GDM1 (cell line): ENCODE measurements around the gene CACNB4.

ENCODE experiments used
- DNase-seq: peaks from one replicate; lab custom pipeline; 2025; lab: John Stamatoyannopoulos, UW

Gene CACNB4

DNA sequence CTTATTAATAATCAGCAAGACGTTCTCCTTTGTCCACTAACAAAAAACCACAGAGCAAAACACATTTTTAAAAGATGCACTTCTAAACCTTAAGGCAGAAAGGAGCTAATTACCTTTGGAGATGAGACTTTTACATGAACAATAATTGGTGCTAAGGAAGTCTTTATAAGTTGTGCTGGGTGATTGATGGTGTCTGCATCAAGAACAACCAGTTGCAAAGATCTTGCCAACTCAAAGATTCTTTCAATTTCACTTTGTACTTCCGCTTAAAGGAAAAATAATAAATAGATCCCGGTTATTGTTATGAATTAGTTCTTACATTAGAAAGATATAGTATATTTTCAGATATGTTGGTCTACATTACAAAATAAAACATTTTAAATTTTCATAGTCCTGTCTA, 243.7 kb downstream of the CACNB4 start:
- no peak for DNase-seq

DNA sequence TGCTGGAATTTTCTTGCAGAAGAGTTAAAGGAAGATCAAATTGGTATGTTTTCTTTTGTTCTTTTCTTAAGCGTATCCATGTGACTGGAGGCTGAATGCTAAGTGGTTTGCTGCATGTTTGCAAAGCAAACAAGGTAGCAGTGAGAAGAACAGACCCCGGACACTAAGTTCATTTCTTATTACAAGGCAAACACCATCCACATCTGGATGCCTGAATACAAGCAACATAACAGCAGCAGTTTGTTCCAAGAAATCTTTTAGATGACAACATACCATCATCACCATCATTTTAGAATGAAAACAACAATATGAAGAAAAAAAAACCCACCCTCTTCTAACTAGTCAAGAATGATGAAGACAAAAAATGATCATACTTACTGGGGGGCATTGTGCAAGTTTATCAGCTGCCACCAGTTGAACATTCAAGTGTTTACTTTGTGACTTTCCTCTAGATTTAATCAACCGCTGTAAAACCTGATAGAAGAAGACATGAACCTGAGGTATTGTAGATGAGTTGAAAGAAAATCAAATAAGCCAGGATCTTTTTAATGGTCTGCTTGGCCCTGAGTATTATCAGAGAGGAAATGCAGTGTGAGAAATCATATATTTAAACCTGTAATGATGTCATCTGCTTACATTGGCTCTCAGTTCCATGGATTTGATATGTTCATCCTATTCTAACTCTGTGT, 245.6 kb downstream of the CACNB4 start:
- no peak for DNase-seq

DNA sequence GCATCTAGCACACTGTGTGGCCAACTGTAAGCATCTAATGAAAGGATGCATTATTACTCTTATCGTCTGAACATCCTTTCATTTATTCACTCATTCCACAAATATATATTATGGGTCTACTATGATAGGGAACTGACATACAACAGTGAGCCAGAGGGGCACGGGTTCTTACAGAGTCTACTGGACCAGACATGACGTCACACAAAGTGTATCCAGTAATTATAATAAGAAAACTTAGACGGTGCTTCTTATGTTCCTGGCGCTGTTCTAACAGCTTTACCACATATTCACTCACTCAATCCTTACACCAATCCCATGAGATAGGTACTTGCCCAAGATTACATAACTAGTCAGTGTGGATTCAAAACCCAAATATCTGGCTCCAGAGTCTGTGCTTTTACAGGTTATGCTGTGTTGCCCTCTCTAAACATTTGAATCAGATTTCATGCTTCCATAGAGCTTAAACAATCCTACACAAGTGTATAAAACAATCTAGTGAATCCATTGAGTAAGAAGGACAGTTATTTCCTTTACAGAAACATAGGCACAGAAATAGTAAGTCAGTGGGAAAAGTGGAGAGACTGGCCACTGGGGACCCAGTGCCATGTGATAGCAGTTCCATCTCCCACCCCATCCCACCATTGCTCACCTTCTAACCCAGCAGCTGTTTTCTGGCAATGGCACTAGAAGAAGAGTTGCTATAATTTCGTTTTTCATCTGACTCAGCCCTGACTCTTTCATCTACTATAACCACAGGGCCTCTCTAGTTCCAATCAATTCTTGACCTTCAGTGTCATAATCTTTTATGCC, 246.4 kb downstream of the CACNB4 start:
- no peak for DNase-seq

DNA sequence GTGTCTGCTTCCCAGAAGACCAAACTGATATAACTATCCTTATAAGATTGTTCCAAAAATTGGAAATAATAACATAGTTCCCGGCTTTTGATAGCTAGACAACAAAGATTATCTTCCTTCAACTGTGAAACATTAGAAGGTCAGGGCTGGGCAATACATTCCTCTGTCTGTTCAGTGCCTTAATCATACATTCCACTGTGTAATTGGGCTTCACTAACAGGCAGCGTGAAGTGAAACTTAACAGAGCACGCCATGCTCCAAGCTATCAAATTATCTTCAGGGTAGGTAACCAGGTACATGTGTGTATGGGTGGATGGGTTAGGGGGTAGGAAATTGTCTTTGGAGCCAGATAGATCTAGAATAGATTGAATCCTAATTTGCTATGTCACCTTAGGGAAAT, 247.1 kb downstream of the CACNB4 start:
- DNase-seq: no peak

DNA sequence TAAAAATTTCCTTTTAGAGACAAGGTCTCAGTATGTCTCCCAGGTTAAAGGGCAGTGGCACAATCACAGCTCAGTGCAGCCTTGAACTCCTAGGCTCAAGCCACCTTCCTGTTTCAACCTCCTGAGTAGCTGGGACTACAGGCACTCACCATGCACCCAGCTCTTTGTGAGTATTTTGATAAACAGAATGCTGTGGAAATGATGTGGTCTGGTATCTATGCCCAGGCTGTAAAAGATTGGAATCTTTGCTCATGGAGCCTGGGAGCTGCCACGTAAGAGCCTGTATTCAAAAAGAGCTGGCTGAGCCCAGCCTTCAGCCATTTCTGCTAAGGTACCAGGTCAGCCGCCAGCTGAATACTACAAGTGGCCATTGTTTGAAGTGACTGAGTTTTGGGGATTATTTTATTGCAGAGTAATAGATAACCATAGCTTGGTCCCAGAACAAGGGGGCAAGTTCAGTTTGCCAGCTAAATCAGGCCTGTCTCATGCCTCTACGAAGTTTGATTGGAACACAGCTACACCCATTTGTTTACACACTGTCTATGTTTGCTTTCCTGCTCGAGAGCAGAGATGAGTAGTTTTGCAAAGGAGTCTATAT, 249.3 kb downstream of the CACNB4 start:
- no peak for DNase-seq

DNA sequence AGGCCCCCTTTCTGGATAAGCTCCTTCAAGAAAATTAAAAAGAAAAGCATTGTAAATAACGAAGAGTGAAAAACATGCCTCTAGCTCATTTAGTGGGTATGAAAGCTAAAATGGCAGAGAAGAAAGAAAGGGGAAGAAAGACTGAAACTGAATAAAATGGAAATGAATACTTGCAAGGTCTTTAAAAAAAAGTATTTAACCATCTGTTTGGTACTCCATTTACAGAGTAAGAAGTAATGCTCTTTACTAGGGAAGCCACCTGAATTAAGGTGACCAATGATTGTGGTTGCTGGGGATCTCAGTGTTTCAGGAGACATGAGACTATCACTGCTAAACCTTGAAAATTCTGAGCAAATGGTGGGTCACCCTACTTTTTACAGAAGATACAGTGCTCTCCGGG, 253.0 kb downstream of the CACNB4 start:
- DNase-seq: no peak

DNA sequence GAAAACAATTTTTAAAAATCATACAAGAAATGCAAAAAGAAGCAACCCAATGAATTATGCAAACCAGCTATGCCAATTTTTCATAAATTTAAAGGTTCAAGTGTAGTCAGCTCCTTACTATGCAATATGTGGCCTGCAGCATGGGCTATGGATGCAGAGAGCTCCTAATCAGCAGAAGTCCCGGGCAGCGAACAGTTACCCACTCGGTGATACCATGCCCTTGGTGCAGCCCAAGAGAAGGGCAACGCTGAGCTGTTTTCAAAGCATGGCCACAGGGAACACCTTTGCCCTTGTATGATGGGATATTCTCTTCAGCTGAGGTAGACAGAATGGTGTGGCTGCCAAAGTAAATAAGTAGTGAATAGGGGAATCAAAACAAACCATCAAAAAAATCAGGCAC, 253.4 kb downstream of the CACNB4 start:
- DNase-seq: no peak

DNA sequence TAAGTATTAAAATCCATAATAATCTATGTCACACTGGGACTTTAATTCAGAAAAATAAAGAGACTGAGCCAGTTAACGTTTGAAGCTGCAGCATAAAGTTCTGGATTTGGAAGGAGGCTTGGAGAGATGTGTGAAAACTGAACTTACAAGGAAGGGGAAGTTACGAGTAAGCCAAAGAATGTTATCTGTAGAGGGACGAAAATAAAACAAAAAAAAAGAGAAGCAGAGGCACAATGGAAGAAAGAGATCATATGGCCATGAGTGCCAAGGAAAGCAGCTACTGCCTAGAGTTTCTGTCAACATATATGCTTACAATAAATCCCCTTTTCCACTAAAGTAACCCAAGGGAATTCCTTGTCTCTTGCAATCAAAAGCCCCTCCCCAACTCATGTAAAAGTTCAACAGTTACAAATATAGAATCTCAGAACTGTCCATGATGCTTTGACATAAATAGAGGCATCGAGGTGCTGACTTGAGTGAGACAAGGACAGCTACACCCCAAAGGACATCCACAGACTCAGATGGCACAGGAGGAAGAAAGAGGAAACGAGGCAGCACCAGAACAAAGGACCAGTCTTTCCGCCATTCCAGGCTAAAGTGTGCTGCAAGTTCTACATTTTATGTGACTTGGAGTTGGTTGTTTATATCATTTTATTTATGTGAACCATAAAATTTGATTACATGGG, 254.5 kb downstream of the CACNB4 start:
- DNase-seq: no peak

DNA sequence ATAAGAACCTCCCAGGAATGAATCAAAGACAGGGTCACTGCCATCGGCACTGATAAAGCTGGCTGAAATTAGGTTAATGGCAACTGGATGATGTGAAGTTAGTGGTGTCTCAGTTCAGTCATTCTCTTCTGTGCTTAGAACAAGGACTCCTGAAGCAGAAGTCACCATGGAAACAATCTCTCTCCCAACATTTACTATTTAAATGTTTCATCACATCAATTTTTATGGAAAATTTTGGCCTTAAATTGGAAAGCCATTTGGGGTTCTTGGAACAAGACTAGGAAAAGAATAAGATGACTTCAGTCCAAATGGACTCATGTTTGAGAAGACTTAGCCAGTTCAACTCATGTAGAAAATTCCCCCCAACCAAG, 255.2 kb downstream of the CACNB4 start:
- DNase-seq: no peak

DNA sequence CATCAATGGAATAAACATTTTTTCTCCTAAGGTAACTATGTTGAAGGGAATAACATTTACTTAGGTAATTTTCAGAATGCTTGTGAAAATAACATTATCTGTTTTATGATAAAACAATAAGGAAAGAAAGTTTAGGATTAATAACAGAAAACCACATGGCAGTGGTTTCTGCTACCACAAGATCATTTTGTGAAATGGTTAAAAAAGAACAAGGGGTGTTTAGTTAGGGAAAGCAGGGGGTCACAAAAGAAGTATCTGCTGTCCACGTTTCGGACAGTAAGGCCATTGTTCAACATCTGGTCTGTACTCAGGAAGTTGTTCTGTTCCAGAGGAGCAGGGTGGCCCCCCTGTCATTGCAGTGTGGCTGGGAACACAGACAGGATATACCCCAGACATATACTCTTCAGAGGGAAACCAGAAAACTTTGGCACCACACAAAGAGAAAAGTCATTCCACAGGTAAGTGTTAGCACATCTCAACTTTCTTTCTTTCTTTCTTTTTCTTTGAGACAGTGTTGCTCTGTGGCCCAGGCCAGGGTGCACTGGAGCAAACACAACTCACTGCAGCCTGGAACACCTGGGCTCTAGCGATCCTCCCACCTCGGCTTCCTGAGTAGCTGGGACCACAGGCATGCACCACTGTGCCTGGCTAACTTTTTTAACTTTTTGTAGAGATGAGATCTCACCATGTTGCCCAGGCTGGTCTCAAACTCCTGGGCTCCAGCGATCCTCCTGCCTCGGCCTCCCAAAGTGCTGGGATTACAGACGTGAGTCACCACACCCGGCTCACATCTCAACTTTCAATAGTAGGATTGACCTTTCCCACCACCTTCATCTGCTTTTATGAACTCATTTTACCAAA, 255.8 kb downstream of the CACNB4 start:
- DNase-seq: no peak

DNA sequence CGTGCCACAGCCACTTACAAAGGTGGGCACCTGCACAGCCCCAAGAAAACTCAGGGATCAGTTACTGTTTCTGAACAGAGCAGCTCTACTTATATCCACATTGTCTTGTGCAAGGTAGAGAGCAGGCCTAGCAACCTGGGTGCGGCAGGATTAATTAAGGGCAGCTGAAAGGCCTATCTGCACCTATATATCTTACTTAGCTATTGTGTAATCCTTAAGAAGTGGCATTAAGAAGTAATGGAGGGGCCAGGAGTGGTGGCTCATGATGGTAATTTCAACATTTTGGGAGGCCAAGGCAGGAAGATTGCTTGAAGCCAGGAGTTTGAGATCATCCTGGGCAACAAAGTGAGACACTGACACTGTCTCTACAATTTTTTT, 257.8 kb downstream of the CACNB4 start:
- no peak for DNase-seq

DNA sequence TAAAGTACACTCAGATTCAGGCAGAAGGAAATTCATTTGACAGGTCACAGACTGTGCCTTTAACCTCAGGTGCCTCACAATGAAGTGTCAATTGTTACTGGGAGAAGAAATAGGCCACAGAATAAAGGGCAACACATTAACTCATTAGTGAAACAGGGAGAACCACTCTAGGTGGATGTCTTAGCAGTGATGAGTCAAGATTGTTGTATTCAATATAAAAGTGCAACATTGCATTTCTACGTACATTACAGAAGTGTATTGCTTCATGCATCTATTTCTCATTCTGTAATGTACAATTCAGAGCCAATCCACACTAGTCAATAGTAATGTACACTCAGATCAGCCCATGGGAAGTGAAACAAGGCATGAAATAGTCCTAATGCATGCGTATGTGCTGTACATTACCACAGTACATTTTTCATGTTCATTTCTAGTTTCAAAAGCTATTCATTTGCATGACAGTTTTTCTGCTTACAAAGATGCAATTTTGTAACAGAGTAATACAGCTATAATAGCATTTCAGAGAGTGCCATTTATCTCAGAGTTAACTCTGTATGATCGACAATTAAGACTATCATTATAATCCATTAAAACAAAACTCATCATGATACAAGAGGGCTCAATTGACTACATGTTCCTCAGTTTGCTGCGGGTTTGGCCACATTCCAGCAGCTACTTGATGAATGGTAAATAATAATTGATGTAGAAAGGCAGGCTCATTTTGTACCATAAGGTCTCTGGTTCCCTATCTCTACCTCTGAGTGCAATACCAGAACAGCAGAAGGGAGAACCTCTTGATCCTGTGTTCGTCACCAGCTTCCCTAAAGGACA, 258.4 kb downstream of the CACNB4 start:
- no peak for DNase-seq

DNA sequence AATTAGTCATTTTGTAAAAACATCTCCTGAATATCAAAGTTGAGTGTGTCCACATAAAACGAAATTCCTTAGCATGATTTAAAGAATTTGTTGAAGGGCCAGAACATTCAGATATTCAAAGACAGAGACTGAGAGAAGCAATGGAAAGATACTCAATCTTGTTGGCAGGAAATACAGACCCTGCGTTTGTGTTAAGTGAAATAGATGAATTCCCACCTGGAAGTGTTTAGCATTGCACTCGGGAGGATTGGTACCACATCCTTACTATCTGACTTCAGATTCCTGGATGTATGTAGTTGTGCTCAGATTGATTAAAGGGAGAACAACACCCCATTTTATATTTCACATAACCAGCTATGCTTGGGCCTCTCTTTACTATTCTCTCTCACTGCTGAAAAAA, 260.9 kb downstream of the CACNB4 start:
- no peak for DNase-seq

DNA sequence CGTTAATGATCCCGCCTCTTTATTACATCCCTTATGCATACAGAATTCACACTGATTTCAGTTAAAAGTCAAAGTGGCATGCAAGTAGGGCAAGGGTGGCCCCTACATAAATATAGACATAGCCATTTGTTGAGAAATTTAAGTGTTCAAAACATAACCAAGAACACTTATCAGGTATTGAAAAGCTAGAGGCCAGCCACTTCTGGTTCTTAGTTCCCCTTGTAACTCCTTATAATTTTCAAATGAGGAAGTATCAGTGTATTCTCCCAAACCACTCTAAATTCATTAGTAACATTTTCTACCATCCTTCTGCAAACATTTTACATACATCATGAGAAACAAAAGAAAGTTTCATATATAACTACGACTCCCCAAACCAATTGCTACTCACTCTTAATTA, 264.9 kb downstream of the CACNB4 start:
- no peak for DNase-seq

DNA sequence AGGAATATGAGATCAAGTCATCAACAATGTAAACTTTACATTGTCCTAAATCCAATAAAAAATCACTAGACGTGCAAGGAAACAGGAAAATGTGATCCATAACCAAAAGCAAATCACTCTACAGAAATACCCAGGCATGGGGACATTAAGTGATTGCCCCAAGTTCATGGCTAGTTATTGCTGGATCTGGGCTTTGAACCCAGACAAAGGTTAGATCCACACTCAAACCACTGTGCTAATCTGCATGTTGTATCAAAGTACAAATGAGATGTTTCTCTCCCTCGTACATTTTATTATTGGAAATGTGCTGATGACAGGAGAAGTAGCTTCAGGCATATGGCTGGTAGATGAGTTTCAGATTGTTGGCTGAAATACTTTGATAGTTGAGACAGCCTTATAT, 267.9 kb downstream of the CACNB4 start:
- no peak for DNase-seq

DNA sequence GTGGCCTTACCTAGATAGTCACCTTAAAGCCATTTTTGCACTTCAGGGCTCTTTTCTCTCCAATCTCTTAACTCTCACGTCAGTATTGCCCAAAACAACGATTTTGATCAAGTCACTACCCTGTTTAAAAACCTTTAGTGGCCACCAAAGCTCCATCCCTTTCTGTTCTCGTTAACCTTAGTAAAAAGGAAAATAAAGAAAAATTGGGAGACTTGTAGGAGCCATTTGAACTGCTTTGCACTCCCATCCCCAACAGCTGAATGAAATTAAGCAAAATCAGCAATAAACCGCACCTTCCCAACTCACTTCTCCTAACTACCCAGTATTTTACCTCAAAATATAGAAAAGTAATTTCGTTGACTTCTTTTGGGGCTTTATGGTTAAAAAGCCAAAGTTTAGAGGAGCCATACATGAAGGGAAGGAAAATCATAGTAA, 269.9 kb downstream of the CACNB4 start:
- no peak for DNase-seq

DNA sequence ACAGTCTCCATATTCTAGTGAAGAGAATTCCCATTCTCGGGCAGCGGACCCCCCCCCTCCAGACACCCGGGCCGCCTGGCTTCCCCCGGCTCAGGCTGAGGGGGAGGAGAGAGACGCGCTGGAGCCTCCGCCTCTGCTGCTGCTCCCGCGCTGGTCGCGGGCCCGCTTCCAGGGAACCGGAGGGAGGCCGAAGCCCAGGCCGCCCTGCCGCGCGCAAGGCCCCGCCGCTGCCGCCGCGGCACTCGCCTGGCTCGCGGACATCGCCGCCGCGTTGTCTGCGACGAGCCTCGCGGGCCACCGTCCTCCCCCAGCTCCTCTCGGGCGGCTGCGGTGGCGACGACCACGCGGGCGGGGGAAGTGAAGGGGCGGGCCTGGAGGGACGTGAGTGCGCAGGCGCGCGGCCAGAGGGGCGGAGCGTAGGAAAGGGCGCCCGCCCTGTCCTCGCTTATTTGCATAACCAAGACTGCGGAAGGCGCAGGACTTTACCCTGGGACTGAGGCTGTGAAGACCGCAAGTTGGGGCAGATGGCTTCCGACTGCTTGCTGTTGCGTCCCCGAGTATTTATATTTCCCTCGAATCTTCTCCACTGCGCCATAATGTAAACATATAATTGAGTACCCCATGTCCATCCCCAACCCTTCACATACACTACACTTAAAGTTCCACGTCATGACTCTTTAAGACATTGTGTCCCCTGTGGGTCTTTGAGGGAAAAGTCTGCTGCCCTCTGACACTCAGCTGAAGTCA, 270.5 kb downstream of the CACNB4 start, which contains the start of gene ARL5A:
ARL5A (minus strand) TSS at position 279 of the 747 bp plus-strand sequence; CDS start at position 34, 245 bp downstream.
- DNase-seq: peak; percentile 97

DNA sequence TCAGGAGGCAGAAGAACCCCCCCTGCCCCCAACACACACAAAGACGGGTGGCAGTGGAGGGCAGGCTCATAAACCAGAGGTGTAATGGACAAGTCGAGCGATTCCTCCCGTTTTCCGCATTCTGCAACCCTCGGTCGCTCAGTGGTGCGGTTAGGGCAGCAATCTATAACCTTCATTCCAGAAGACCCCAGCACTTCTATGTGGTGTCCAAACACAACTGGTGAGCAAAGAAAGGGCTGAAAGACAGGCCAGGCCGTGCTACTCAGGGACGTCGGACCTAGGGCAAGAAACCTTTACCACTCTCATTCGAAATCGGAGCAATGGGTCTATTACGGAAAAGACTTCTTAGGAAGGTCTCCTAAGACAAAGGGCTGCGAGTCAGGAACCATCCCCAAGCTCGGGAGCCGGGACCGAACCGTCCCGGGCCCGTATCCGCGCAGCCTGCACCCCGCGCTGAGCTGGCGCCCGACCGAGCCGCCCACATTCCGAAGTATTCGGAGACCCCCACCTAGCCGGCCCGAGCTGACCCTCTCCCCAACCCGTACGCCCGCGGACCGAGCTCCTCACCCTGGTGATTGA, 271.2 kb downstream of the CACNB4 start:
- DNase-seq: no peak

DNA sequence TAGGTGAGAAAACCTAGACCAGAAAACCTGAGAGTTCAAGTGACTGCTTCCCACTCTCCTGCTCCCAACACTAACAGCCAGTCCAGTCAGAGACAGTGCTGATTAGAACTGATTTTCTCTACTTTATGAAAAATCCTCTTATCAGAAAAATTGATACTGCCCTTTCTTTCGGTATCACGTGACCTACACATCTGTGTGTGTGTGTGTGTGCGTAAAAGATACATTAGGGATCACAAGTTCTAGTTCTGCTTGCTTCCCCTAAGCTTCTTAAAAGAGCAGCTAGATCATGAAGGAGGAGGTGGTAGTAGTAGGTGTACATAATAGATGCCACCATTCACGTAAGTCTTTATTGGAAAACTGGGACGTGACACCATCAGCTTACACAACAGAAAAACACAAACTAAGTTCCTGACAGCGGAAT, 272.1 kb downstream of the CACNB4 start:
- DNase-seq: no peak

DNA sequence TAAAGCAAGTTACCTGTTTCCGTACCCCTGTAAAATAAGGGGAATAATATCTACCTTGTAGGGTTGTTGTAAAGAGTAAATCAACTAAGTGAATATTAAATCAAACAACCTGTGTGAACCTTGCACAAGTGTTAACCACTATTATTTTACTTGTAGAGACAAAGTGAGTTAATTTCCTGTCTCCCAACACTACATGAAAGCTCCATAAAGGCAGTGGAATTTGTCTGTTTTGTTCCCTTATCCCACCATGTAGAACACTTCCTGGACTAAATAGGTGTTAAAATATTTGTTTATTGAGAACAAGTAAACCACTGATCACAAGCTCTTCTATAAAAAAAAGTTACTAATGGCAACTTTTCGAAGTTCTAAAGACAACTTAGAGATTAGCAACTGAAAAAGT, 274.0 kb downstream of the CACNB4 start:
- no peak for DNase-seq
